ENCODE data around the gene RAMAC.
A peak's percentile ranks its signal among the peaks of the same experiment; 100 is the strongest.
"Not testable (repeated sequence)": the region's sequence is repeated elsewhere in the genome, so short reads cannot be mapped to it uniquely, and the experiment has no call there.

RAMAC gene

GRCh38 chr15:82980981-82981380, 5.0 kb upstream of the RAMAC start:
- H3K9me3 Mint-ChIP-seq (ENCODE audit: low read depth), result no peaks in the 10 kb centered on the region
- no peak overlapping the region for H3K27ac Mint-ChIP-seq
- H3K4me1 Mint-ChIP-seq (ENCODE audit: low read depth), result peaks cover 13% of the 10 kb centered on the region
- no peaks in the 10 kb centered on the region for H3K27me3 Mint-ChIP-seq
- H3K4me3 Mint-ChIP-seq, result no peak overlapping the region
- H3K36me3 Mint-ChIP-seq, result peaks cover 3% of the 10 kb centered on the region

GRCh38 chr15:82986442-82986780, 401 bp downstream of the RAMAC start:
- no peaks in the 10 kb centered on the region for H3K9me3 Mint-ChIP-seq (ENCODE audit: low read depth)
- peaks cover 24% of the 10 kb centered on the region for H3K4me1 Mint-ChIP-seq (ENCODE audit: low read depth)
- H3K27me3 Mint-ChIP-seq, result no peaks in the 10 kb centered on the region
- peak overlapping the region; percentile 96 for H3K27ac Mint-ChIP-seq
- H3K36me3 Mint-ChIP-seq, result peaks cover 2% of the 10 kb centered on the region
- H3K4me3 Mint-ChIP-seq, result peak overlapping the region; percentile 99

GRCh38 chr15:82992436-82992998, 6.5 kb downstream of the RAMAC start:
- Mint-ChIP-seq H3K27me3 (no peaks in the 10 kb centered on the region), H3K27ac (no peak overlapping the region), H3K4me1 (ENCODE audit: low read depth) (peaks cover 4% of the 10 kb centered on the region), H3K9me3 (ENCODE audit: low read depth) (no peaks in the 10 kb centered on the region), H3K4me3 (no peak overlapping the region), H3K36me3 (peaks cover 4% of the 10 kb centered on the region)

GRCh38 chr15:82993144-82993543, 7.1 kb downstream of the RAMAC start:
- Mint-ChIP-seq H3K9me3 (ENCODE audit: low read depth) (no peaks in the 10 kb centered on the region), H3K27ac (no peak overlapping the region), H3K27me3 (no peaks in the 10 kb centered on the region), H3K4me1 (ENCODE audit: low read depth) (peaks cover 3% of the 10 kb centered on the region), H3K4me3 (no peak overlapping the region), H3K36me3 (peaks cover 4% of the 10 kb centered on the region)

GRCh38 chr15:82995076-82995475, 9.1 kb downstream of the RAMAC start:
- H3K27me3 Mint-ChIP-seq, result no peaks in the 10 kb centered on the region
- no peak overlapping the region for H3K4me3 Mint-ChIP-seq
- H3K9me3 Mint-ChIP-seq (ENCODE audit: low read depth), result no peaks in the 10 kb centered on the region
- no peak overlapping the region for H3K27ac Mint-ChIP-seq
- H3K4me1 Mint-ChIP-seq (ENCODE audit: low read depth), result peaks cover 7% of the 10 kb centered on the region
- peaks cover 4% of the 10 kb centered on the region for H3K36me3 Mint-ChIP-seq

DNA sequence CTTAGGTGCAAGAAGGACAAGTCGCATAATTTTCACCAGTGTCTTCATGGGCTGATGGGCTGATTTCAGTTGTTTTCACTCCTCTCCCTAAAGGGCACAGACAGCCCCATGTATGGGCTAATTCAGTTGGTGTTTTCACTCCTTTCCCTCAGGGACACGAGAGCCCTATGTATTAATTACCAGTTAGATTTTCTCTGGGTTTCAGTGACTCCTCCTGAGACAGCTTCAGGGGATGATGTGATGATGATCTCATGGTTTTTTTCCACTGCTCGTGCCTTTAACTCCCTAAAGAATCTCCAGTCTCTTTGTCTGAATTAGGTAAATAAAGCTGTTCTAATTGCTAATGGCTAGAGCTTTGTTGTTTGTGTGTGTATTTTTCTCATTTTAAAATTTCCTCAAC, 9.9 kb downstream of the RAMAC start:
- Mint-ChIP-seq H3K9me3 (ENCODE audit: low read depth) (no peaks in the 10 kb centered on the region), H3K4me3 (no peak overlapping the region), H3K27me3 (no peaks in the 10 kb centered on the region), H3K27ac (no peak overlapping the region), H3K36me3 (peaks cover 2% of the 10 kb centered on the region), H3K4me1 (ENCODE audit: low read depth) (peaks cover 10% of the 10 kb centered on the region)

- H3K4me3 Mint-ChIP-seq, result no peak overlapping the region
- no peaks in the 10 kb centered on the region for H3K9me3 Mint-ChIP-seq (ENCODE audit: low read depth)
- peaks cover 10% of the 10 kb centered on the region for H3K4me1 Mint-ChIP-seq (ENCODE audit: low read depth)
- no peak overlapping the region for H3K27ac Mint-ChIP-seq
- no peaks in the 10 kb centered on the region for H3K27me3 Mint-ChIP-seq
- H3K36me3 Mint-ChIP-seq, result no peaks in the 10 kb centered on the region
Observed at GRCh38 chr15:82999426-82999825, 13.4 kb downstream of the RAMAC start.

GRCh38 chr15:82999905-83000671, 14.1 kb downstream of the RAMAC start:
- H3K4me1 Mint-ChIP-seq (ENCODE audit: low read depth), result peaks cover 10% of the 10 kb centered on the region
- H3K9me3 Mint-ChIP-seq (ENCODE audit: low read depth), result no peaks in the 10 kb centered on the region
- peak overlapping the region; percentile 7 for H3K27ac Mint-ChIP-seq
- H3K36me3 Mint-ChIP-seq, result no peaks in the 10 kb centered on the region
- H3K27me3 Mint-ChIP-seq, result no peaks in the 10 kb centered on the region
- peak overlapping the region; percentile 36 for H3K4me3 Mint-ChIP-seq

DNA sequence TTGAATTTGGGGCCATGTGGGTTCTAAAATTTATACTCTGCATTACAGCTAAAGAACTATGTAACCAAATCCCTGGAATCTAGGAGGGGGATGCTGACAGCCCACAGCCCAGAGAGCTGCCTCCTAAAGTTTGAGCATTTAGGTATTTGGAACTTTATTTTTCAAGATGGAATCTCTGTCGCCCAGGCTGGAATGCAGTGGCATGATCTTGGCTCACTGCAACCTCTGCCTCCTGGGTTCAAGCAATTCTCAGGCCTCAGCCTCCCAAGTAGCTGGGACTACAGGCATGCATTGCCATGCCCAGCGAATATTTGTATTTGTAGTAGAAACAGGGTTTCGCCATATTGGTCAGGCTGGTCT, 14.6 kb downstream of the RAMAC start:
- H3K27me3 Mint-ChIP-seq; H3K36me3 Mint-ChIP-seq; H3K27ac Mint-ChIP-seq; H3K4me3 Mint-ChIP-seq; H3K9me3 Mint-ChIP-seq (ENCODE audit: low read depth): not testable (repeated sequence)
- H3K4me1 Mint-ChIP-seq (ENCODE audit: low read depth), result peaks cover 10% of the 10 kb centered on the region

GRCh38 chr15:83010709-83011270, 24.8 kb downstream of the RAMAC start:
- Mint-ChIP-seq H3K9me3 (ENCODE audit: low read depth) (peaks cover 13% of the 10 kb centered on the region), H3K27me3 (no peaks in the 10 kb centered on the region), H3K4me1 (ENCODE audit: low read depth) (peaks cover 55% of the 10 kb centered on the region), H3K4me3 (peak overlapping the region; percentile 99), H3K27ac (peak overlapping the region; percentile 94), H3K36me3 (peaks cover 5% of the 10 kb centered on the region)

- Mint-ChIP-seq H3K27ac (peak within 1 kb of the TSS; percentile 94), H3K4me3 (peak within 1 kb of the TSS; percentile 99), H3K9me3 (ENCODE audit: low read depth) (peaks cover 13% of the 10 kb centered on the region), H3K4me1 (ENCODE audit: low read depth) (peaks cover 55% of the 10 kb centered on the region), H3K27me3 (no peaks in the 10 kb centered on the region), H3K36me3 (peaks cover 5% of the 10 kb centered on the region)
Observed at GRCh38 chr15:83011271-83012075, 25.5 kb downstream of the RAMAC start, which contains the start of gene C15orf40. TSS of gene C15orf40 (minus strand) at chr15:83011639. CDS start at chr15:83011607, 32 bp downstream.

DNA sequence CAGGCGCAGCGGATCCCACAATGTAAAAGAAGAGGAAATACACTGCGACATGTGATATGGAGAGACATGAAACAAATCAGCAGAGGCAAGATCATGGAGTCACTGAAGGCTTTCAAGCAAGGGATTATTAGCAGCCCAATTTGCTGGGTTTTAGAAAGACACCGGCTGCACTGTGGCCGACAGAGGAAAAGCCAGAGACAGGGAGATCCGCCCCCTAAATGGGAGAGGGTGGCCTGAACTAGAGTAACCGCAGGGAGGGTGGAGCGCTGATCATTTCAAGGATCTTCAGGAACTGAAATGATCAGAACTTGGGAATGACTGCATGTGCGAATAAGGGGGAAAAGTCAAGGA, 26.0 kb downstream of the RAMAC start:
- peak overlapping the region; percentile 92 for H3K27ac Mint-ChIP-seq
- H3K36me3 Mint-ChIP-seq, result peaks cover 5% of the 10 kb centered on the region
- H3K9me3 Mint-ChIP-seq (ENCODE audit: low read depth), result peaks cover 13% of the 10 kb centered on the region
- no peaks in the 10 kb centered on the region for H3K27me3 Mint-ChIP-seq
- H3K4me1 Mint-ChIP-seq (ENCODE audit: low read depth), result peaks cover 56% of the 10 kb centered on the region
- peak overlapping the region; percentile 99 for H3K4me3 Mint-ChIP-seq

DNA sequence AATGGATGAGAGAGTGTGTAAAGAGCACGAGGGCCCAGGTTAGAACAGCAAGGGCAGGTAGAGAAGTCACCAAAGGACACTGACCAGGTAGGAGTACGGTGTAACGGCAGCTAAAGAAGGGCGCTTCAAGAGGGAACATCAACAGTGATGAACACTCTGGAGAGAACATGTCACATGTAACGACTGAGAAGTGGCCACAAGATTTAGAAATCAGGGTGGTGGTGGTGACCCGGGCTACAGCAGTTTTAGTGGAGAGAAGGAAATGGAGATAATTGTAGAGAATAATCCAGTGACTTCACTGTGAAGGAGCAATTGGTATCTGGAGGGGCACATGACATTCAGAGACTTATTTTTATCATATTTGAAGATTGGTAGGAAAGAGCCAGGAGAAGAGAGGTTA, 26.6 kb downstream of the RAMAC start:
- H3K36me3 Mint-ChIP-seq, result peaks cover 2% of the 10 kb centered on the region
- H3K27ac Mint-ChIP-seq, result peak overlapping the region; percentile 92
- peak overlapping the region; percentile 99 for H3K4me3 Mint-ChIP-seq
- H3K4me1 Mint-ChIP-seq (ENCODE audit: low read depth), result peaks cover 56% of the 10 kb centered on the region
- no peaks in the 10 kb centered on the region for H3K27me3 Mint-ChIP-seq
- peaks cover 13% of the 10 kb centered on the region for H3K9me3 Mint-ChIP-seq (ENCODE audit: low read depth)

DNA sequence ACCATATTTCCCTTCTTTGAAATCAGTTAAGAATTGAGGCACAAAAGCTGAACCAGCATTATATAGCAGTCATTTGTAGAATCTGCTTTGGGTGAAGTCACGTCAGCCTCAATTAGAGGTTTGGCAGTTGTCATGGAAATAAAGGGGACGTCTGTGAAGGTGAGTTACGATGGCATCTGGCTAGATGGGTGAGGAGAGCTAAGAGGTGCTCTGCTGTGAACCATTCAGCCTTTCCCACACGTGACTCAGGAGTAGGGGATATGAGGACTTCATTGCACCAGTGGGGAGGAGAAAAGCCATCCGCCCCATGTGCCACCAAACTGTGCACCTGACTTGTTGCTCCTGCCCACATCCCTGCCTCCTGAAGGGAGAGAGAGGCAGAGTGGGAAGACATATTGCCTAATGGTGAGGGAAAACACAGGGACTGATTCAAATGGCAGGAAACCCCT, 28.2 kb downstream of the RAMAC start:
- H3K36me3 Mint-ChIP-seq, result peaks cover 2% of the 10 kb centered on the region
- H3K4me1 Mint-ChIP-seq (ENCODE audit: low read depth), result peaks cover 55% of the 10 kb centered on the region
- H3K9me3 Mint-ChIP-seq (ENCODE audit: low read depth), result peaks cover 13% of the 10 kb centered on the region
- peak overlapping the region; percentile 37 for H3K27ac Mint-ChIP-seq
- no peak overlapping the region for H3K4me3 Mint-ChIP-seq
- no peaks in the 10 kb centered on the region for H3K27me3 Mint-ChIP-seq

DNA sequence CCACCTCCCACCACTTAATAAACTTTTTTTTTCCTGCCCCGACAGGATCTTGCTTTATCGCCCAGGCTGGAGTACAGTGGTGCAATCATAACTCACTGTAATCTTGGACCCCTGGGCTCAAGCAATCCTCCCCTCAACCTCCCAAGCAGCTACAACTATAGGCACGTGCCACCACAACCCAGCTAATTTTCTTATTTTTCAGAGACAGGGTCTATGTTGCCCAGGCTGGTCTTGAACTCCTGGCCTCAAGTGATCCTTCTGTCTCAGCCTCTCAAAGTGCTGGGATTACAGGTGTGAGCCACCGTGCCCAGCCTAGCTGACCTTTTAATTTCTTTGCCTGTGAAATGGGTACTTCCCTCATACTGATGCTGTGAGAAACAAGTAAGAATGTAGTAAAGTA, 29.4 kb downstream of the RAMAC start:
- H3K36me3 Mint-ChIP-seq, result peaks cover 2% of the 10 kb centered on the region
- no peak overlapping the region for H3K27ac Mint-ChIP-seq
- H3K27me3 Mint-ChIP-seq, result no peaks in the 10 kb centered on the region
- H3K9me3 Mint-ChIP-seq (ENCODE audit: low read depth), result peaks cover 13% of the 10 kb centered on the region
- no peak overlapping the region for H3K4me3 Mint-ChIP-seq
- peaks cover 47% of the 10 kb centered on the region for H3K4me1 Mint-ChIP-seq (ENCODE audit: low read depth)
